ENCODE data around the gene HNF4A.
"Not testable (repeated sequence)": the region's sequence is repeated elsewhere in the genome, so short reads cannot be mapped to it uniquely, and the experiment has no call there.

HNF4A gene

DNA sequence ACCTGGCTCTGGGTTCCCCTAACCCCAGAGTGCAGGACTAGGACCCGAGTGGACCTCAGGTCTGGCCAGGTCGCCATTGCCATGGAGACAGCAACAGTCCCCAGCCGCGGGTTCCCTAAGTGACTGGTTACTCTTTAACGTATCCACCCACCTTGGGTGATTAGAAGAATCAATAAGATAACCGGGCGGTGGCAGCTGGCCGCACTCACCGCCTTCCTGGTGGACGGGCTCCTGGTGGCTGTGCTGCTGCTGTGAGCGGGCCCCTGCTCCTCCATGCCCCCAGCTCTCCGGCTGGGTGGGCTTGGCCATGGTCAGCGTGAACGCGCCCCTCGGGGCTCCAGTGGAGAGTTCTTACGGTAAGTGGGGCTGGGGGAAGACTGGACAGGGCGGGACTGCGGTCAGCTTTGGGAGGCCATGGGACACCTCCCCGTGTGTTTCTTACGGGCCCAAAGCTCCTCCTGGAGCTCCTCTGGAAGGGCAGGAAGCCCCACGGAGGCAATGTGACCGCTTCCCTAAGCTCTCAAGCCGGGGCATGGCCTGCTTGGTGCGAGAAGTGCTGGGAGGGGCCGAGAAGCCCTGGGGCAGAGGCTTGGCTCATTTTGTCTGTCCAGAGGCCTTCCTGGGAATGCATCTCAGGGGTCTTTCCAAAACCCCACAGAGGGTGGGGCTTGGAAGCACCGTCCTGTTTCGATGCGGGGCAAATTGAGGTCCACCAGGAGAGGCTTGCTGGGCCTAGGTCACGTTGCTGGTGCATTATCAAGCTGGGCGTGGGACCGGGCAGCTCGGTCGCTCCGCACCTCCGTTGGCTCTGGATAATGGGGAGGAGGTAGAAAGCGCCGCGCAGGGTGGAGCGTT lies at the start of gene HNF4A:
Gene HNF4A, plus strand, starts transcription at position 202 of the 855 bp plus-strand sequence. Its CDS starts 106 bp downstream, at position 308.
- no peak for DNase-seq (ENCODE audit: low read depth)

DNA sequence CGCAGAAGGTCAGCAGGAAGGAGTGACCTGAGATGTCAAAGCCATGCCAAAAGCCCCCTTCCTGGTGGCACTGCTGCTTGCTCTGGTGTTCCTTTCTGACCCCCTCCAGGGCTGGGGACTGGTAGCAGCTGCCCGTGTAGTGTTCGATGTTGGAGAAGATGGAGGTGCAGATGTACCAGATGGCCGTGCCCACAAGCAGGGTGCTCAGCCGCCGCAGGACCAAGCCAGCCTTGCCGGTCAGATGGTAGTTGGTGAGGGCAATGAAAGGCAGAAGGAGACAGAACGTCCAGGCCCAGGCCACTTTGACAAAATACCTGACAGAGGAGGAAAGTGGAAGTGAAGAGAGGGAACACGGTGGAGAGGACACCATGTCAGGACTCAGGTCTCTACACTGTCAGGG lies 48.6 kb upstream of the HNF4A start:
- DNase-seq (ENCODE audit: low read depth), result no peak

DNA sequence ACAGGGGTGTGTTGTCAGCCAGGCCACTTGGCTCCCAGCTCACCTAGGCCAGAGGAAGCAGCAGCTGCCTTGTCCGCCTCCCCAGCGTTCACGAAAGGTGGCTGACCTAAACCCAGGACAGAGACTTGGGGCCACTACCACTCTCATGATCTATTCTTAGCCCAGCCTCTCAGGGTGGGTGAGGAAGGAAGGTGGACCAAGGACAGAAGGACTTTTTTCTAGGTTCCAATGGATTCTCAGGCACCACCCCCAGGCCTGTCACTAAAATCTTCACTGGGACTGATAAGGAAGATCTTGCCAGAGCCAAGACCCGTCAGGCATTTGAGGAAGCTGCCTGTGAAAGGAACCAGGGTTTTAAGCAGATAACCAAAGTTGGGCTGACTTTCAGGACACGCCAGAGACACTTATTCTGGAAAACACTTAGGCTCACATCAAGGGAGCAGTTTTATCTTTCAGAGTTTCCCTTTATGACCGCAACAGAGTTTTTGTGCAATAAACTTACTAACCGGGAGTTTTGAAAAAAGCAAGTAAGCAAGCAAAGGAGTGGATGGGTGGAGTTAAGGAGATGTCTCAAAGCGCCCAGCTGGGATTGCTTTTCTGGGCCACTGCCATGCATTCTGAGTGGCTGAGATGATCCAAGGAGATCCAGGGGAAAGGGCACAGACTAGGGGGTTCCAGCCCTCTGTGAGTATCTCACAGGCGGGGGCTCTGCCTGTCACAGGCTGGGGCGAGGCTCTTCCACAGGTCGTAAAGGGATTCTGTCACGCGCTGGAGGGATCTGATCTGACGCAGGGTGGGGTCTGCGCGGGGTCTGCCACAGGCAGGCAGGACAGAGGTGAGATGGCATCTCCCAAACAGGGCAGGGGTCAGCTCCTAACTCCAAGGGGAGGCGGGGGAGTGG lies 45.5 kb upstream of the HNF4A start:
- DNase-seq (ENCODE audit: low read depth), result peak; percentile 62

DNA sequence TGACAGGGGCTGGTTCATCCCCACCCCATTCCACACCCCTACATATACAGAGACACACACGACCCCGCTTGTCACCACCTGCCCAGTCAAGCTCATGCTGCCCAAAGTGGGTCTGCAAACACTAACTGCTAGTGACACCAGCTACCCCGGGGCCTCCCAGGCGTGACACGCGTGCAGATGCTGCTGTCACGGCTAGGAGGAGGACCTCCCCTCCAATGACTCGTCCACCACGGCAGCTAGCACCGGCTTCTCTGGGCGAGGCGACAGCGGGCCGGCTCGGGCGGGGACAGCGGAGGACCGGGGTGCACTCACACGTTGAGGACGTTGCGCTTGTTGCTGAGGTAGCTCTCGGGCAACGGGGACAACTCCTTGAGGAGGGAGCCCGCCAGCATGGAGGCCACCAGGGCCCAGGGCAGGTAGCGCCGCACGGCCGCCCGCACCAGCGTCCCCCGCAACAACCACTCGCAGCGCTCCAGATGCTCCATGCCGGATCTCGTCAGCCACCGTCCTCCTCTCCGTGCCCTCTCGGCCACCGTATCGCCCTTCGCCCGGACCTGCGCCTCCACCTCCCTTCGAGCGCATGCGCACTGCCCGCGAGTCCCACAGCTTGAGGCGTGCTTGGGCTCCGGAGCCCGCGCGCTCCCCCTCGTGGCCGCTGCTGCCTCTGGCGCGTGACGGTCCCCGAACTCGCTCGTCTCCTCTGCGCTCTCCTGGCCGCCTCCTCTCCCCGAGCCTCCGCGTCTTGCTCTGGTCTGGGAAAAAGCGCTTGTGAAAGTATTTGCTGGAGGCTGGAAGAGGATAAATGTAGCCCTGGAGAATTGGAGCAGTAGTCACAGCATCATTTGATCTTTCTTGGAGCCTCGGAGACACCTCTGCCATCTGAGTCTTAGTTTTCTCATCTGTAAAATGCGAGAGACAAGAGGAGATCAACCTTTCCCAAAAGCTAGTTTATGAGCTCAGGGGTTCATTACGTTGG lies 44.5 kb upstream of the HNF4A start, which contains the start of gene FITM2:
Gene FITM2, minus strand, starts transcription at position 539 of the 976 bp plus-strand sequence. Its CDS starts 54 bp downstream, at position 485.
- DNase-seq (ENCODE audit: low read depth), result peak; percentile 96

DNA sequence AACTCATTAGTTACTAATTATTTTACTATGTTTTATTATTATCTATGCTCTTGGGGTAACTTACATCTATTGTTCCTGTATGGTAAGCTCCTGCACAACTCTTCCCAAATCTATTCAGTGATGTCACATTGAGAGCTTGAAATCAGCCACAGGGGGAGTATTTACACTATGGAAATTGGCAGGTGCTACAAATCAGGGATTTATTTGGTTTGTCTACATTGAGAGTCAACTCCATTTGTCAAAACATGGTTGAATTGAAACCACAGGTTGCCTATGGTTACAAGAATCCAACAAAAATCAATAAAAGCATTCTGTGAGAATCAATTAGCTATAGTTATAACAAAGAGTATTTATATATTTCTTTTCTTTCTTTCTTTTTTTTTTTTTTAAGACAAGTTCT lies 40.6 kb upstream of the HNF4A start:
- no peak for DNase-seq (ENCODE audit: low read depth)

DNA sequence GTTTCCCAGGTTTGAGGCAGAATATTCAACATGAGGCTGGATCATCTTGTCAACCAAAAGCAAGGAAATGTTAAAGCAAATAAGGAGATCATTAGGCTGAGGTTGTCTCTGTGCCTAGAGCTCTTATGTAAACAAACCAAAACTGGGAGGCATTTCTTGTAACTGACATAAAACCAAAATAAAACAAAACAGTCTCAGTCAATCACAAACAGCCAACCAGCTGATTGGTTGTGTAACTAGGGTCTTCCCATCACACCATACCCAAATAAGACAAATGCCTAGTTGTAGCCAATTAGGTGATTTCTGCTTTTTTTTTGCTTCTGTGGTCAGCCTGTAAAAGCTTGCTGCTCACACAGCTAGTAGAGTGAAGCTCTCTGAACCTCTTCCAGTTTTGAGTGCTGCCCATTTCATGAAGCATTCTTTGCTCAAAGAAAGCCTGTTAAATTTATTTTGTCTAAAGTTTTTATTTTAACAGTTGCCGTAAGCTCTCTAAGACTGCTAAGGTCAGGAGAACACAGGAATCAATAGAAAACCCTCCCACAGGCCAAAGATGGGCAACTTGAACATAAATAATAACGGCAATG lies 35.6 kb upstream of the HNF4A start:
- no peak for DNase-seq (ENCODE audit: low read depth)

GRCh38 chr20:44324343-44324742 lies 31.2 kb upstream of the HNF4A start:
- DNase-seq (ENCODE audit: low read depth), result no peak

- no peak for DNase-seq (ENCODE audit: low read depth)
Observed at GRCh38 chr20:44326391-44327159, 28.9 kb upstream of the HNF4A start.

DNA sequence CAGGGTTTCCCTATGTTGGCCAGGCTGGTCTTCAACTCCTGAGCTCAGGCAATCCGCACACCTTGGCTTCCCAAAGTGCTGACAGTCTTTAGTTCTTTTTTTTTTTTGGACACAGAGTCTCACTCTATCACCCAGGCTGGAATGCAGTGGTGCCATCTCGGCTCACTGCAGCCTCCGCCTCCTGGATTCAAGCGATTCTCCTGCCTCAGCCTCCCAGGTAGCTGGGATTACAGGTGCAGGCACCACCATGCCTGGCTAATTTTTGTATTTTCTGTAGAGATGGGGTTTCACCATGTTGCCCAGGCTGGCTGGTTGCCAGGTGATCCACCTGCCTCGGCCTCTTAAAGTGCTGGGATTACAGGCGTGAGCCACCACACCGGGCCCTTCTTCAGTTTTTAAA lies 27.8 kb upstream of the HNF4A start:
- not testable (repeated sequence) for DNase-seq (ENCODE audit: low read depth)

GRCh38 chr20:44328428-44328827 lies 27.1 kb upstream of the HNF4A start:
- DNase-seq (ENCODE audit: low read depth), result no peak

GRCh38 chr20:44331201-44331600 lies 24.3 kb upstream of the HNF4A start:
- no peak for DNase-seq (ENCODE audit: low read depth)

DNA sequence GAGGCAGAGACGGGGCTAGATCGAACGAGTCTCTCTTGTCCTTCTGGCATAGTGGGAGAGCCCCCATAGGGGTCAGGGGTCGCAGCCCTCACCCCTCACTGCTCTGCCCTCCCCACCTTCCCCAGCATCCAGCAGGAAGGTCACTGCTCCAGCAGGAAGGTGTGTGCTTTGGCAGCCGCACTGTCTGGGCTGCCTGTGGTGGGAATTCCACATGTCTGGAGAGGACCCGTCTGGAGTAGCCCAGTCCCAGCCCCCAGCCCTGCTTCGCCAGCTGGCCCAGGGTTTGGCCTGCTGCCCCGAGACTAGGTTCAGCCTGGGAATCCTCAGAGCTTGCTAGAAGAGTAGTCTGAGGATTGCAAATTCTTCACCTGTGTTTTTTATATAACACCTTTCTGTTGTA lies 21.2 kb upstream of the HNF4A start:
- no peak for DNase-seq (ENCODE audit: low read depth)

DNA sequence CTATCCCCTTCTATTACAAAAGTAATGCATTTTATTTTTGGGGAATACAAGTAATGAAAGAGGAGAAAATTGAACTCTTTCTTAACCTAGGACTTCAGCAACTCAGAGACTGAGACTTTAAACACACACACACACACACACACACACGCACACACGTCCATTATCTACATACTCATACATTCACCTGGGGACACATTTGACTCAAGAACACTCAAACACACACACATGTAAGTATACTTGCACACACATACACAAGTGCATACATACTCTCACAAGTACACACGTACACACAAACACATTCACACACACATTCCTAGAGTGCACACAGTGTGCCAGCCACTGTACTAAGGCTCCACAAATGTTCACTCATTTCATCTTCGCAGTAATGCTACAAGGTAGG lies 20.8 kb upstream of the HNF4A start:
- no peak for DNase-seq (ENCODE audit: low read depth)

DNA sequence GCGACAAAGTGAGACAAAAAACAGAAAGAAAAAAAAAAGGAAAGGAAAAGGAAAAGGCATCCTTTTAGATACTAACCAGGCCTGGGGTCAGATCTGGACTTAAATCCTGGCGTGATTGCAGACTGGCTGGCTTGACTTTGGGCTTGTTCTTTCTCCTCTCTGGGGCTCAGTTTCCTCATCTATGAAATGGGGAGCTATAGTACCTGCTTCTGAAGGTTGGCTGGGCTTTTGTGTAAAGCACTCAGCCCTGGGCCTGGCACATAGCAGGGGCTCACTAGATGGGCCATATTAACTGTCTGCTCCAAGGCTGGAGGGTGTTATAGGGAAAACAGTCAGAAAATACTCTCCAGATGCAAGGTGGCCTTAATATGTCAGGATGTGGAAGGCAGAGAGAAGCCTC lies 19.8 kb upstream of the HNF4A start:
- no peak for DNase-seq (ENCODE audit: low read depth)

DNA sequence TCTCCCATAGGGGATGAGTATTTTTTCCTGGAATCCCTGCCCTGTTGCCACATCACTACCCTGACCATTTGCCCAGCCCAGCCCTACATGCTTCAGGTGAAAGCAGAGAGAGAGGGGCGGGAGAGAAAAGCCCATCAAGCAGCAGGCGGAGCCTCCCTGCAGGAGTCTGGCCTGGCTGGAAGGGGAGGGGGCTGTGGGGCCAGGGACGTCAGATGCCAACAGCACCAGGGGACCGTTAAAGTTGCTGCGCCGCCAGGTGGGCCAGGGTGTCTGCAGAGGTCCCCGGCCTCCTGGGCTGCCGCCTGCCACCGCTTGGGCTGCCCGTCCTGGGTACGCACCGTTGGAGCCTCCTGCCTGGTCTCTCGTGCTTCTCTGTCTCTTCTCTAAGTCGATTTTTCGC lies 19.4 kb upstream of the HNF4A start:
- no peak for DNase-seq (ENCODE audit: low read depth)

DNA sequence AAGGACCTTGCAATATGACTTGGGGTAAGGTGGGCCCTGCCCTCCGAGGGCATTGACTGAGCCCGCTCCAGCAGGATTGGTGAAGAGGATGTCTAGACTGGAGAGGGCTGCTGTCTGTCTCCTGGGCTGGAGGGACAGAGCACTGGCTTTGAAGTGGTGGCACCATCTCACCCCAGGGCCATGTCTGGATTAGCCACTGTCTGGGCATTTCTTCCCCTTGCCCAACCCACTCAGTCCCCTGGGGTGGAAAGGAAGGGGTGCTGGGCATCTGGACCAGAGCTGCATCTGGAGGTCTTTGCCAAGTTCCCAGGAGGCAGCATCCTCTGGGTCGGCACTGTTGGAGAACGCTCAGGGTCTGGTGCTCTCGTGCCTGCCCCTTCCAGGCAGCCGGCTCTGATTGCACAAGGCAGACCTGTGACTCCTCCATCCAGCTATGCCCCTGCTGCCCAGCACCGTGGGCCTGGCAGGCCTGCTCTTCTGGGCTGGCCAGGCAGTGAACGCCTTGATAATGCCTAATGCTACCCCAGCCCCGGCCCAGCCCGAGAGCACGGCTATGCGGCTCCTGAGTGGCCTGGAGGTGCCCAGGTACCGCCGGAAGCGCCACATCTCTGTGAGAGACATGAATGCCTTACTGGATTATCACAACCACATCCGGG lies 18.6 kb upstream of the HNF4A start, which contains the start of gene R3HDML:
Gene R3HDML, plus strand, starts transcription at position 319 of the 656 bp plus-strand sequence. Its CDS starts 115 bp downstream, at position 434.
- no peak for DNase-seq (ENCODE audit: low read depth)

GRCh38 chr20:44342248-44342647 lies 13.3 kb upstream of the HNF4A start:
- no peak for DNase-seq (ENCODE audit: low read depth)

DNA sequence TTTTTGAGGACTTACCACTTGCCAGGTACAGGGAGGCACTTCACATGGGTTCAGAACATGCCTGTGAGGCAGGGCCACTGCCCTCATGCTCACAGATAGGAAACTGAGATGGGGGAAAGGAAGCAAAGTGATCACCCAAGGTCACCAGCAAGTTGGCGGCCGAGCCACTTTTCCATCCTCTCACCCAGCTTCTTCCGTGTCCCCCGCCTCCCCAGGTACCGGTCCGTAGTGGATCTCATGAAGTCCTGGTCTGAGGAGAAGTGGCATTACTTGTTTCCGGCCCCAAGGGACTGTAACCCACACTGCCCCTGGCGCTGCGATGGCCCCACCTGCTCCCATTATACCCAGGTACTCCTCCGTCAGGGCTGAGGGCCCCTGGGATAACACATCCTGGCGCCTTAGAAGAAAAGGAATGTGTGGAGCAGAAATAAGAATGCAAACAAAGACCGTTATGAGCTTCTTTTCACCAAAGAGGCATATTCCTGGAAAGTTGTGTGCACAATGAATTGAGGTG lies 12.3 kb upstream of the HNF4A start:
- no peak for DNase-seq (ENCODE audit: low read depth)

GRCh38 chr20:44344723-44345122 lies 10.8 kb upstream of the HNF4A start:
- DNase-seq (ENCODE audit: low read depth), result no peak

GRCh38 chr20:44345147-44345546 lies 10.4 kb upstream of the HNF4A start:
- no peak for DNase-seq (ENCODE audit: low read depth)
